ENCODE results near the gene TMEM232. TPM values are rescaled to one million over a fixed set of nuclear protein-coding genes. Genes with fewer than 3 reads are reported as not detected.
"Not testable (repeated sequence)": the region's sequence is repeated elsewhere in the genome, so short reads cannot be mapped to it uniquely, and the experiment has no call there.

The TMEM232 gene
- total RNA-seq, 1 donor from 2014 or later, result 1.6 TPM

DNA sequence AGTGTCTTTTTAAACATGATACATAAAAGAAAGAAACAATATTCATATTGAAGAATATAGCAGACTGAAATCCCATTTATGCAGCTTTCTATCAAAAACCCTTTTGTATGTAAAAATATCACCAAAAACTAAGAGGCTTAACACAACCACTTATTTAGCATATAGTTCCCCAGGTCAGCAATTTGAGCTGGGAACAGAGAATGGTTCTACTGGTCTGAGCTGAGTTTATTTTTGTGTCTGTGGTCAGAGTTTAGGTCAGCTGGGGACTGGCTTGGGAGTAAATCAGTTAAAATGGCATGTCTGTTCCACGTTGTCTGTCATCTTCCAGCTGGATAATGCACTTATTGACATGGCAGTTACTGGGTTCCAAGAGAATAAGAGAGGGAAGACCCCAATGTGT is 165.0 kb downstream of the TMEM232 start:
- Mint-ChIP-seq H3K4me3 (no peak overlapping the region), H3K36me3 (ENCODE audit: low read depth) (no peaks in the 10 kb centered on the region), H3K27me3 (no peaks in the 10 kb centered on the region), H3K9me3 (no peaks in the 10 kb centered on the region), H3K27ac (no peak overlapping the region), H3K4me1 (no peaks in the 10 kb centered on the region)
- intact Hi-C loops (cut with micrococcal nuclease), result no loop called here
- DNase-seq, result no peak

DNA sequence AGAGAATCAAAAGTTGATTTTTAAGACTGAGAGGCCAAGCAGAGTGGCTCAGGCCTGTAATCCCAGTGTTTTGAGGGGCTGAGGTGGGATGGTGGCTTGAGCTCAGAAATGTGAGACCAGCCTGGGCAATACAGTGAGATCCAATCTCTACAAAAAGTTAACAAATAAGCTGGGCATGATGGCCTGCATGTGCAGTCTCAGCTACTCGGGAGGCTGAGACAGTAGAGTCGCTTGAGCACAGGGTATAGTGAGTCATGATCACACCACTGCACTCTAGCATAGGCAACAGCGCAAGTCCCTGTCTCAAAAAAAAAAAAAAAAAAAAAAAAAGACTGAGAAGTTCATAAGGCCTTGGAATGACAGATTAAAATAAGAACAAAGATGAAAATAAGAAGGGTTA is 177.2 kb downstream of the TMEM232 start:
- H3K4me3 Mint-ChIP-seq, result no peak overlapping the region
- H3K27ac Mint-ChIP-seq, result no peak overlapping the region
- no peaks in the 10 kb centered on the region for H3K36me3 Mint-ChIP-seq (ENCODE audit: low read depth)
- H3K9me3 Mint-ChIP-seq, result no peaks in the 10 kb centered on the region
- H3K4me1 Mint-ChIP-seq, result no peaks in the 10 kb centered on the region
- H3K27me3 Mint-ChIP-seq, result no peaks in the 10 kb centered on the region
- intact Hi-C loops (cut with micrococcal nuclease), result no loop called here
- no peak for DNase-seq

DNA sequence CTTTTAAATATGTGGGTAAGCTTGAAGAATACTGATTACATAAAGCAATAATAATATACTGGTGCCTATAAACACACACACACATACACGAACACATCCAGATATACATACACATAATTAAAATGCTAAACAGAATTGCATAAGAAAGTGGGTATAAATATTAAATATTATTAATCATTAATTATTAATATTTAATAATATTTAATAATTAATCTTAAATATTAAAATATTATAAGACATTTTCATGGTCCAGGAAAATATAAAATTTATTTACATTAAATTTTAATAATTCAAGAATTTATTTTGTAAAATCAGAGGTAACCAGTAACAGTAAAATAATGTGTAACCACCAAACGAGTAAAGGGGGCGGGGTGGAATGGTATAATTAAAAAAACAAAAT is 178.3 kb downstream of the TMEM232 start:
- no peak for DNase-seq
- H3K27ac Mint-ChIP-seq, result no peak overlapping the region
- no peak overlapping the region for H3K4me3 Mint-ChIP-seq
- H3K36me3 Mint-ChIP-seq (ENCODE audit: low read depth), result no peaks in the 10 kb centered on the region
- no peaks in the 10 kb centered on the region for H3K4me1 Mint-ChIP-seq
- H3K27me3 Mint-ChIP-seq, result no peaks in the 10 kb centered on the region
- intact Hi-C loops (cut with micrococcal nuclease), result no loop called here
- H3K9me3 Mint-ChIP-seq, result no peaks in the 10 kb centered on the region

DNA sequence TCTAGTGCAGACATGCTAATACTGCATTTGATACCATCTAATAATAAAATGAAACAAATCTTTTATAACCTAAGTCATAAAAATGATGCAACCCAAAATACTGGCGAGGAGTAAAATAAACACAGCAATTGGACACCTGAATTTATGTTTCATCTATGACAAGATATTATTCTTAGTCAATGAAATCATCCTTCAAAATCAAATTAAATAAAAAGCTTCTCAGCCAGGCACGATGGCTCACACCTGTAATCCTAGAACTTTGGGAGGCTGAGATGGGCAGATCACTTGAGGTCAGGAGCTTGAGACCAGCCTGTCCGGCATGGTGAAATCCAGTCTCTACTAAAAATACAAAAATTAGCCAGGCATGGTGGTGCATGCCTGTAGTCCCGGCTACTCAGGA is 179.0 kb downstream of the TMEM232 start:
- Mint-ChIP-seq H3K27ac (no peak overlapping the region), H3K4me3 (no peak overlapping the region), H3K36me3 (ENCODE audit: low read depth) (no peaks in the 10 kb centered on the region), H3K9me3 (no peaks in the 10 kb centered on the region), H3K4me1 (no peaks in the 10 kb centered on the region), H3K27me3 (no peaks in the 10 kb centered on the region)
- intact Hi-C loops (cut with micrococcal nuclease), result no loop called here
- no peak for DNase-seq

DNA sequence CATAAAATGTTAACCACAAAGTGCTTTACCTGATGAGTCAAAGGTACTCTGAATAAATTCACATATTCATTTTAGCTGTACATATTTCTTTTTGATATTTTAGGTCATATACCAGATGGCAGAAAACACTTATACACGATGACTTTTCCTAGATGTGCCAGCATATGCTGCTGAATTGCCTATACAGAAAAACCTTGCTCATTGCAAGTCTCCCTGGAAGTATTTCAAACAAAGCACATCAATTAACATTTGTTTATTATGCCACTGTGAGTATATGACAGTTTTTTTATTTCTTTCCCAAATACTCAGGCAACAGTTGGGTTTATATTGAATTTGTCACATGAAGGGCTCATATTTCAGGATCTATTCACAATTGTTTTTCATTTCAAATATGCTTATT is 180.8 kb downstream of the TMEM232 start:
- no peak overlapping the region for H3K27ac Mint-ChIP-seq
- H3K4me3 Mint-ChIP-seq, result no peak overlapping the region
- H3K36me3 Mint-ChIP-seq (ENCODE audit: low read depth), result no peaks in the 10 kb centered on the region
- no peaks in the 10 kb centered on the region for H3K27me3 Mint-ChIP-seq
- DNase-seq, result no peak
- intact Hi-C loops (cut with micrococcal nuclease), result no loop called here
- H3K9me3 Mint-ChIP-seq, result no peaks in the 10 kb centered on the region
- H3K4me1 Mint-ChIP-seq, result no peaks in the 10 kb centered on the region

DNA sequence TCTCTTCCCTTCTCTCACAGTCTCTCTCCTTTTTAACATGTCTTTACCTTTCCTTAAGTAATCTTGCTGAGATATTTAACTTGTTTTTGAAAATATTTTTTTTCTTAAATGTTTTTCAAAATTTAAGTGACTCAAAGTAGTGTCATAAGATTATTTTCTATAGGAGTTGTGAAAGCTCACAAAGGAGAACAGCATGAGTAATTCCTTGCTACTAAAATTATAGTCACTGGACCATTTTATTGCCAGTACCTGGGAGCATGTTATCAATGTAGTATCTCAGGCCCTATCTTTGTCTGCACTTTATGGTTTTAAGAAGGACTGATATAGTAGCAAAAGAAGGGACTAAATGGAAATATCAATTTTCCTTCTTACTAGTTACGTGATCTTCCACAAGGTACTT is 181.9 kb downstream of the TMEM232 start:
- Mint-ChIP-seq H3K36me3 (ENCODE audit: low read depth) (no peaks in the 10 kb centered on the region), H3K9me3 (no peaks in the 10 kb centered on the region), H3K4me3 (no peak overlapping the region), H3K4me1 (no peaks in the 10 kb centered on the region), H3K27me3 (no peaks in the 10 kb centered on the region), H3K27ac (no peak overlapping the region)
- DNase-seq, result no peak
- intact Hi-C loops (cut with micrococcal nuclease), result no loop called here

DNA sequence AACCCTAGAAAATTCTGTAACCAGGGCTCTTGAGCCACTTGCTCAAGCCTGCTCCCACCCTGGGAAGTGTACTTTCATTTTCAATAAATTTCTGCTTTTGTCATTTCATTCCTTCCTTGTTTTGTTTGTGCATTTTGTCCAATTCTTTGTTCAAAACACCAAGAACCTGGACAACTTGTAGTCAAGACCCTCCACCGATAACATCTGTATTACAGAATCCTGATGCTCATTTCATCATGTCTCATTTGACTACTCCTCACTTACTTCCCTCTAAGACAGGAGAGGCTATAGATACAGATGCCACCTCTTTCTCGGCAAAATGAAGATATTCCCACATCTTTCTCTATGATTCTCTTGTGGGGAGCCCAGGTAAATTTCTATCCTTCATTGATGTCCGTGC is 183.5 kb downstream of the TMEM232 start:
- no peaks in the 10 kb centered on the region for H3K9me3 Mint-ChIP-seq
- no peak overlapping the region for H3K4me3 Mint-ChIP-seq
- no peak overlapping the region for H3K27ac Mint-ChIP-seq
- no peaks in the 10 kb centered on the region for H3K27me3 Mint-ChIP-seq
- H3K36me3 Mint-ChIP-seq (ENCODE audit: low read depth), result no peaks in the 10 kb centered on the region
- H3K4me1 Mint-ChIP-seq, result no peaks in the 10 kb centered on the region
- intact Hi-C loops (cut with micrococcal nuclease), result no loop called here
- no peak for DNase-seq

DNA sequence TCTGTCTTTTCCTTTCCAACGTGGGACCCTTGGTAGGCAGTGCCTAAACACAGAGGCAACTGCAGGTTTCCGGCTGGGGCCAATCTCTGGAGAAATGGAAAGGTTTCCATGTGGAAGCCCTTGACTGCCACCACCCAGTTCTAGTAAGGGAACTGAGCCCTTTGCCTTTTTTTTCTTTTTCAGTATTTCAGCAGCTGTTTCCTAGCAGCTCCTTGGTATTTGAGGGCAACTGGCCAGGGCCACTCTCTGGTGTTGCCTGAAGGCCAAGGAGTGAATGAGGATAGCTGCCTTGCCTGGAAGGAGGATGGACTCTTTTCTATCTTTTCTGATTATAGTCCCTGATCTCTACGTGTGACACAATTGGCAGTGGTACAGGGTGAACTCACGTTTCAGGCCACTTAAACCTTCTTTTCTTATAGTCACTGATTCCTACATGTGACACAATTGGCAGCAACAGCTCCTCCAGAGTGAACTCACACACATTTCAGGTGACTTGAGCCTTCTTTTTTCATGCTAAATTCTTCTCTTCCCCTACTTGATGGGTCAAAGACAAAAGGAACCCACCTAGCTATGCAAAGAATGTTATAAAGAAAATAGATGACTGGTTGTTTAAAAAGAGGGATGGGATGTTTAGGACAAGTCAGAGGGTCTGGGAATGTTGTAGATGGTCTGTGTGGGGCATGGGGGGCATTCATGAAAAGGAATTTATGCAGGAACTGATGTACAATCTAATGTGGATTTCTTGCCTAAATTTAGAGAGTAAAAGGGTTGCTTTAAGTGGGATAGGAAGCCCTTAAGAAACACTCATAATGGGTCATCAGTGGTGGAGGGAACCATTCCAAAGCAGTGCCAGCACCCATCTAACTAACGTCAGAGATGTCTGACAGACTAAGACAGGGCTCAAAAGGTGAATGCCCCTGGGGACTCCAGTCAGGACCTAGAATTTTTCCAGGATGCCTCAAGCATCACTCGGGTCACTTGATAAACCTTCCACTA is 190.1 kb downstream of the TMEM232 start:
- Mint-ChIP-seq H3K27me3 (no peaks in the 10 kb centered on the region), H3K9me3 (no peaks in the 10 kb centered on the region), H3K4me3 (no peak overlapping the region), H3K27ac (no peak overlapping the region), H3K36me3 (ENCODE audit: low read depth) (no peaks in the 10 kb centered on the region), H3K4me1 (no peaks in the 10 kb centered on the region)
- DNase-seq, result no peak
- intact Hi-C loops (cut with micrococcal nuclease), result no loop called here

DNA sequence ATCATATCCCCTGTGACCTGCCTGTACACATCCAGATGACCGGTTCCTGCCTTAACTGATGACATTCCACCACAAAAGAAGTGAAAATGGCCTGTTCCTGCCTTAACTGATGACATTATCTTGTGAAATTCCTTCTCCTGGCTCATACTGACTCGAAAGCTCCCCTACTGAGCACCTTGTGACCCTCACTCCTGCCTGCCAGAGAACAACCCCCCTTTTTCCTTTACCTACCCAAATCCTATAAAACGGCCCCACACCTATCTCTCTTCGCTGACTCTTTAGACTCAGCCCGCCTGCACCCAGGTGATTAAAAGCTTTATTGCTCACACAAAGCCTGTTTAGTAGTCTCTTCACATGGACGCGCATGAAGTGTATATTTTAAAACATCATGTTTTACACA is 191.3 kb downstream of the TMEM232 start:
- H3K27me3 Mint-ChIP-seq; H3K27ac Mint-ChIP-seq; DNase-seq; H3K4me3 Mint-ChIP-seq; intact Hi-C loops (cut with micrococcal nuclease); H3K9me3 Mint-ChIP-seq; H3K4me1 Mint-ChIP-seq; H3K36me3 Mint-ChIP-seq (ENCODE audit: low read depth): not testable (repeated sequence)

DNA sequence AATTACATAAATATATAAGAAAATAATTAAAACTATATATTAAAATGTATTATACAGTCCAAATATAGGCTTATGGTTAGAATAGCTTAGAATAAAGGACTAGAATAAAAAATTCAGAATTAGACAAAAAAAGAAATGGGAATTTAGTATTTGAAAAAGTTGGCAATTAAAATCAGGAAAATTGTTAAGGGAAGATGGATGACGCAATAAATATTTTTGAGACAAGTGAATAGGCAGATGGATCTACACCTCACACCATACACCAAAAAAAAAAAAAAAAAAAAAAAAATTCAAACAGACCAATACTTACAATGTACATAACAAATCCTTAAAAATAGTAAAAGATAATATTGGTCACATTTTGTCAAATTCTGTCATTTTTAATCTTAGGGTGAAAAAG is 200.7 kb downstream of the TMEM232 start:
- no peak overlapping the region for H3K4me3 Mint-ChIP-seq
- H3K36me3 Mint-ChIP-seq (ENCODE audit: low read depth), result no peaks in the 10 kb centered on the region
- DNase-seq, result no peak
- H3K9me3 Mint-ChIP-seq, result no peaks in the 10 kb centered on the region
- no peaks in the 10 kb centered on the region for H3K27me3 Mint-ChIP-seq
- no peak overlapping the region for H3K27ac Mint-ChIP-seq
- intact Hi-C loops (cut with micrococcal nuclease), result no loop called here
- no peaks in the 10 kb centered on the region for H3K4me1 Mint-ChIP-seq

DNA sequence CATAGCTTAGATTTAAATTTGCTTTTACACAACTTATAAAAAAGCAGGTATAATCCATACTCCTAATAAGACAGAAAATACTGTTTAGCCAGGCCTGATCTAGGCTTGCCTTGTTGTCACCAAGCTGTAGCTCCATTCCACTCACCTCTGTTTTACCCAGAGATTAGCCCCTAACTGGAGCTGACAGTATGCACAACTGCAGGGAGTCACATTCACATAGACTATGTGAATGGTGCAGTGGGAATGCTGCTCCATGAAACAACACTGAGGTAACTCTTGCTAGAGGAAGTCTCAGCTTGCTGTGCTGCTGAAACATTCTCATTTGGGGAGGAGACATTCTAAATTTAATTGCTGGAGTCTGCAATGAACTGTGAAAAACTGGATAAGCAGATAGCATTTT is 209.1 kb downstream of the TMEM232 start:
- Mint-ChIP-seq H3K36me3 (ENCODE audit: low read depth) (no peaks in the 10 kb centered on the region), H3K27me3 (peaks cover 2% of the 10 kb centered on the region), H3K27ac (no peak overlapping the region), H3K4me3 (no peak overlapping the region), H3K9me3 (no peaks in the 10 kb centered on the region), H3K4me1 (no peaks in the 10 kb centered on the region)
- DNase-seq, result no peak
- intact Hi-C loops (cut with micrococcal nuclease), result no loop called here

DNA sequence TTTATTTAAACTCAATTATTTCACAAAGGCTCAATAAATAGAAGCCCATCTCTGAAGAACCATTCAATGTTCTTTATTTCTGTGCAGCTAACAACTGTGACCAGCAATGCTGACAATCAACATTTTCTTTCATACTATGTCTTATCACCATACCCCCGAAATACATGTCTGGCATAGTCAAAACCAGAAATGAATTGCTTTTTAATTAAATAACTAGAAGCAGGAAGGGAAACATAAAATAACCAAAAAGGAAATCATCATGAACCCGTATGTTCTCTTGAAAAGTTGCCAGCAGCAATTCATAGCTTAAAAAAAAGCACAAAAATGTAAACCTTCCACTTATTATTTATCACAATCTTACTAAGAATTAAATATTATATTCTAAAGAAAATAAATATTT is 212.4 kb downstream of the TMEM232 start:
- no peak overlapping the region for H3K4me3 Mint-ChIP-seq
- H3K36me3 Mint-ChIP-seq (ENCODE audit: low read depth), result no peaks in the 10 kb centered on the region
- intact Hi-C loops (cut with micrococcal nuclease), result no loop called here
- no peak overlapping the region for H3K27ac Mint-ChIP-seq
- no peak for DNase-seq
- no peaks in the 10 kb centered on the region for H3K4me1 Mint-ChIP-seq
- peaks cover 2% of the 10 kb centered on the region for H3K27me3 Mint-ChIP-seq
- no peaks in the 10 kb centered on the region for H3K9me3 Mint-ChIP-seq

DNA sequence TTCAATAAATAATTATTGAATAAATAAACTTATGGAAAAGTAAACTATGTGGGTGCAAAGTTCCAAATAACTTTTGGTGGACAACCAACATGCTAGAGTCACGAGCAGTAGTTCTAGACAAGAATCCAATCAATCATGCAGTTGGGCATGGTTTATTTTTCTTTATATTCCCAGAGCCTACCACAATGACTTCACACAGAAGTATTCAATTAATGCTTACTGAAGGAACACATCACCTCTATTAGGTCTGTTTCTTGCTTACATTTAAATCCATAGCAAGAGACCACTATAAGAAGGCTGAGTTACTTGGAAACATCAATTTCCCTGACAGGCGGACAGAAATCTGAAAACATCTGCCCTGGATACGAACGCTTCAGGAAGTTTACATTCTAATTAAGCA is 214.2 kb downstream of the TMEM232 start:
- Mint-ChIP-seq H3K9me3 (no peaks in the 10 kb centered on the region), H3K4me3 (no peak overlapping the region), H3K36me3 (ENCODE audit: low read depth) (no peaks in the 10 kb centered on the region), H3K4me1 (no peaks in the 10 kb centered on the region), H3K27ac (no peak overlapping the region), H3K27me3 (peaks cover 2% of the 10 kb centered on the region)
- no peak for DNase-seq
- intact Hi-C loops (cut with micrococcal nuclease), result no loop called here

DNA sequence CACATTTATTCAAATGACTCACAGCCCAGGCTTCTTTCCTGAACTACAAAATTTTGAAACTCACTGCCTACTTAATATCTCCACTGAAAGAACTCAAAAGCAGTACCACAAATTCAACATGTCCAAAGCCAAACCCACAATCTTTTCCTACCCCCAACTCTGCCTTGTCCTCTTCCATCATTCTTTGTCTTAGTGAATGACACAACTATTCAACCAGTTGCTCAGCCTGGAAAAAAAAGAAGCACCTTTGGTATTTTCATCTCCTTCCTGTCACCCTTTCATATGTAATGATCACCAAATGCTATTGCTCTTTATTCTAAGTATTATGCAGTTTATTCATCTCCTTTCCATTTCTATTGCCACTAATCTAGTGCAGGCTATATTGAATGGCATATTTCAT is 216.3 kb downstream of the TMEM232 start:
- no peak for DNase-seq
- Mint-ChIP-seq H3K4me3 (no peak overlapping the region), H3K27me3 (peaks cover 2% of the 10 kb centered on the region), H3K36me3 (ENCODE audit: low read depth) (no peaks in the 10 kb centered on the region), H3K9me3 (no peaks in the 10 kb centered on the region), H3K27ac (no peak overlapping the region), H3K4me1 (no peaks in the 10 kb centered on the region)
- intact Hi-C loops (cut with micrococcal nuclease), result no loop called here

DNA sequence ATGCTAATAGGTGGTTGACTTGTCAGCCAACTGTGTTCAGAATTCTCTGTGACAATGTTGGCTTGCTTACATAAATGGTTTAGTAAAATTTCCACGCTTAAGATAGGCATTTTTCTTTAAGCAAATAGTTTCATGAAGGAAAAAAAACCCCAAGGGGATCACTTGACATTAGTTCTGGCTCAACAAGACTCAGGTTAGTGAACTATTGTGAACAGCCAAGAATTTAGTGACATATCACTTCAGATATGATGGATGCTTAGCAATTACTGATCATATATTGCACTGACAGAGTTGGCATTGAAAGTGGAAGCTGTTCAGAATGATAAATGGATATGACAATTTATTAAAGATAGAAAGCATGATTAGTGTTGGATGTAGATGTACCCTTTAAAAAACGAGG is 218.5 kb downstream of the TMEM232 start:
- no peaks in the 10 kb centered on the region for H3K36me3 Mint-ChIP-seq (ENCODE audit: low read depth)
- no peaks in the 10 kb centered on the region for H3K27me3 Mint-ChIP-seq
- intact Hi-C loops (cut with micrococcal nuclease), result no loop called here
- H3K27ac Mint-ChIP-seq, result no peak overlapping the region
- no peak for DNase-seq
- no peaks in the 10 kb centered on the region for H3K4me1 Mint-ChIP-seq
- H3K4me3 Mint-ChIP-seq, result no peak overlapping the region
- H3K9me3 Mint-ChIP-seq, result no peaks in the 10 kb centered on the region
